GM12892 (cell line): ENCODE results near the gene ACTL9.

Experiments
- POLR2A ChIP-seq: IDR thresholded peaks from 2 replicates; pipeline ENCODE4 v1.6.1; 2011; ENCODE audit warnings: low read depth, low read length, control low read depth
- POLR2AphosphoS5 ChIP-seq: IDR thresholded peaks from 2 replicates; pipeline ENCODE4 v1.6.1; 2011; ENCODE audit warnings: low read depth, low read length, control low read depth
- TAF1 ChIP-seq: IDR thresholded peaks from 2 replicates; pipeline ENCODE4 v1.6.1; 2011; ENCODE audit warnings: low read depth, mild to moderate bottlenecking, control low read depth, low read length, borderline replicate concordance

GRCh38 chr19:8721334-8721733 lies 22.7 kb upstream of the ACTL9 start, which contains the start of gene OR2Z1:
- TF ChIP-seq POLR2AphosphoS5: no peak
- TF ChIP-seq POLR2A: no peak
- no peak for TF ChIP-seq TAF1
